GM12878 (cell line): ENCODE data around the gene TACC2. TPM values are rescaled to one million over a fixed set of nuclear protein-coding genes. Genes with fewer than 3 reads are reported as not detected.

Experiments used
- ATAC-seq: fragments of 200-7000 bp; cut with Tn5 transposase; 3 replicates; pipeline ENCODE4 v1.9.1; 2020; ENCODE audit warnings: mild to moderate bottlenecking, moderate library complexity
- BruUV-seq: library from RNA; stranded (reverse); fragments of 400-500 nt; replicated peaks from 2 replicates; lab custom pipeline; 2021; lab: Mats Ljungman, UMichigan
- CTCF ChIA-PET: fragments of 300-600 bp; sonication (Branson Sonifier 250); formaldehyde crosslinking; extraction: SDS; loops from one replicate; lab custom pipeline; 2021; ENCODE audit warnings: inconsistent platforms; lab: Yijun Ruan, JAX
- POLR2A ChIA-PET: fragments of 350-600 bp; formaldehyde crosslinking; extraction: SDS; loops from one replicate; lab custom pipeline; 2021; ENCODE audit warnings: inconsistent platforms; lab: Charles Lee
- RAD21 ChIA-PET: fragments of 300-600 bp; sonication (Branson Sonifier 250); formaldehyde crosslinking; loops from one replicate; lab custom pipeline; 2023; ENCODE audit warnings: antibody characterized with exemption; ENCODE audit not compliant: unreplicated experiment; lab: Charles Lee
- SMC1A ChIA-PET: fragments of 300-600 bp; sonication (Branson Sonifier 250); formaldehyde crosslinking; loops from one replicate; lab custom pipeline; 2023; ENCODE audit not compliant: unreplicated experiment, uncharacterized antibody; lab: Charles Lee
- DNase-seq: peaks from one replicate; pipeline ENCODE4 v3.0.0-alpha.2; 2011; ENCODE audit warnings: low read depth, low spot score
- FAIRE-seq: peaks from 3 replicates; lab custom pipeline; 2011; peaks lifted over from hg19 to GRCh38; lab: Jason Lieb, UNC
- H2AFZ ChIP-seq: 2 replicates; pipeline ENCODE4 v1.6.0; 2011; ENCODE audit warnings: low read depth, low read length, control low read depth; ENCODE audit not compliant: control insufficient read depth
- H3K27ac ChIP-seq: 2 replicates; pipeline ENCODE4 v1.5.1; 2011; ENCODE audit warnings: control low read depth; ENCODE audit not compliant: control insufficient read depth, insufficient read depth
- H3K27me3 ChIP-seq, 2 experiments: replicated peaks in 1 of 2; 2 replicates each; pipeline versions ENCODE4 v1.6.0 to v1.6.1; 2011; ENCODE audit warnings: low read length in 1 of 2; ENCODE audit not compliant: control insufficient read depth in 2 of 2, insufficient read depth in 2 of 2
- H3K36me3 ChIP-seq, 2 experiments: 2 replicates each; pipeline ENCODE4 v1.5.1; 2011; ENCODE audit warnings: low read length in 1 of 2; ENCODE audit not compliant: control insufficient read depth in 2 of 2, insufficient read depth in 2 of 2
- H3K4me1 ChIP-seq: 2 replicates; pipeline ENCODE4 v1.6.1; 2011; ENCODE audit warnings: mild to moderate bottlenecking, low read length, moderate library complexity, mixed read lengths; ENCODE audit not compliant: control insufficient read depth, insufficient read depth
- H3K4me2 ChIP-seq: 2 replicates; pipeline ENCODE4 v1.6.0; 2011; ENCODE audit warnings: control low read depth; ENCODE audit not compliant: control insufficient read depth, insufficient read depth
- H3K4me3 ChIP-seq: fragments of 200-600 bp; sonication (generic); 2 replicates; pipeline ENCODE4 v1.5.1; 2016
- H3K79me2 ChIP-seq: 2 replicates; pipeline ENCODE4 v1.6.0; 2011; ENCODE audit warnings: low read length; ENCODE audit not compliant: control insufficient read depth, insufficient read depth
- H3K9ac ChIP-seq: 2 replicates; pipeline ENCODE4 v1.8.0; 2011; ENCODE audit warnings: low read length, control low read depth, mixed read lengths; ENCODE audit not compliant: control insufficient read depth, insufficient read depth
- H3K9me3 ChIP-seq: replicated peaks from 3 replicates; pipeline ENCODE4 v1.5.1; 2011; ENCODE audit warnings: mild to moderate bottlenecking, low read length; ENCODE audit not compliant: control insufficient read depth, insufficient read depth
- H4K20me1 ChIP-seq: 2 replicates; pipeline ENCODE4 v1.6.0; 2011; ENCODE audit not compliant: control insufficient read depth, insufficient read depth
- BMI1 ChIP-seq: fragments of 450-650 bp; IDR thresholded peaks from 2 replicates; pipeline ENCODE4 v1.6.1; 2016; ENCODE audit warnings: mild to moderate bottlenecking, moderate library complexity, borderline replicate concordance
- CTCF ChIP-seq, 3 experiments: IDR thresholded peaks in 2 of 3; conservative IDR thresholded peaks in 1 of 3; 2 replicates each; pipeline ENCODE4 v1.5.1; 2011; ENCODE audit warnings: low read depth in 3 of 3, low read length in 3 of 3, mild to moderate bottlenecking in 3 of 3, control low read depth in 2 of 3, moderate library complexity in 2 of 3, inconsistent platforms in 1 of 3, mixed read lengths in 1 of 3; ENCODE audit not compliant: control insufficient read depth in 2 of 3, insufficient read depth in 1 of 3; ENCODE audit errors: extremely low read depth in 1 of 3
- HCFC1 ChIP-seq: fragments of 150-350 bp; IDR thresholded peaks from 2 replicates; pipeline ENCODE4 v1.6.1; 2014; ENCODE audit warnings: low read length
- IKZF1 ChIP-seq: fragments of 450-650 bp; conservative IDR thresholded peaks from 2 replicates; pipeline ENCODE4 v1.6.1; 2017; ENCODE audit warnings: antibody characterized with exemption, mild to moderate bottlenecking
- MEF2B ChIP-seq: fragments of 450-650 bp; IDR thresholded peaks from 2 replicates; pipeline ENCODE4 v1.6.1; 2018; ENCODE audit warnings: mild to moderate bottlenecking, moderate library complexity; ENCODE audit not compliant: partially characterized antibody, poor library complexity, severe bottlenecking
- SMARCA5 ChIP-seq: fragments of 450-650 bp; IDR thresholded peaks from 2 replicates; pipeline ENCODE4 v1.6.1; 2017; ENCODE audit warnings: mild to moderate bottlenecking
- WGBS: methylation state at CpG from one replicate; pipeline ENCODE4 v1.1.6; 2016; ENCODE audit warnings: low lambda C conversion rate; ENCODE audit not compliant: insufficient replicate concordance, insufficient coverage; ENCODE audit errors: missing lambda C conversion rate; 5-methylcytosine and 5-hydroxymethylcytosine counted together
- in situ Hi-C: fragments of 300-500 bp; cut with MboI; formaldehyde crosslinking; loops from 9 replicates; pipeline ENCODE4 v1.14.3; 2018; ENCODE audit warnings: mixed read lengths
- intact Hi-C: fragments of 100-400 bp; cut with micrococcal nuclease; formaldehyde crosslinking; loops from one replicate; pipeline ENCODE4 v1.14.2; 2022; ENCODE audit not compliant: unreplicated experiment
- polyA plus RNA-seq, 11 experiments: library from polyadenylated mRNA; depleted of rRNA in 4 of 11; unstranded in 6 of 11; stranded (reverse) in 5 of 11; fragments of >200 nt; fragmentation: Nextera tagmentation in 4 of 11; fragmentation: Illumina TruSeq in 1 of 11; extraction: Ambion mirVana in 4 of 11; extraction: Trizol in 1 of 11; gene quantifications; 1 replicate in 1 of 11; 2 replicates in 10 of 11; pipeline versions ENCODE4 v1.2.1 to v1.2.3, GENCODE V29; 2011 to 2016; ENCODE audit warnings: inconsistent platforms in 2 of 11, missing spikeins in 2 of 11, low read depth in 1 of 11
- total RNA-seq, 4 experiments: library from RNA; depleted of rRNA in 3 of 4; stranded (reverse); fragments of >200 nt in 3 of 4; fragmentation: Illumina TruSeq in 1 of 4; extraction: Trizol in 1 of 4; gene quantifications; 2 replicates each; pipeline versions ENCODE4 v1.2.1 to v1.2.3, GENCODE V29; 2013 to 2021

The TACC2 gene
- total and polyA plus RNA-seq, 10 of the 15 experiments (the other 5 are each of a cell fraction or from before 2014, with no cell fraction given) = 0.07 to 0.64 (median 0.13) TPM; not detected in 5

GRCh38 chr10:121975295-121976086 lies 13.5 kb upstream of the TACC2 start:
- no peaks in the 10 kb centered on the region for H3K27me3 ChIP-seq
- H3K27ac ChIP-seq = peak overlapping the region; percentile 89
- DNase-seq (no peak), ATAC-seq (no peak), FAIRE-seq (no peak)
- 23% methylated on average over 21 of the region's 21 CpGs for WGBS
- ChIA-PET SMC1A (interaction anchor here (0.5 kb wide), 1 partner anchor 149 kb away, joined by 3 read pairs; no protein-coding TSS in a partner anchor), POLR2A (interaction anchor here (0.6 to 1.7 kb wide), 3 partner anchors 47 to 707 kb away, joined by 3 read pairs; partner anchors contain the start of gene ATE1), CTCF (interaction anchor here (0.8 kb wide), 1 partner anchor 67 kb away, joined by 3 read pairs; no protein-coding TSS in a partner anchor), RAD21 (no interaction called here)
- H3K4me2 ChIP-seq = peak overlapping the region; percentile 80
- TF ChIP-seq CTCF (IDR thresholded peaks at IDR 0.05 in 2 of 3, conservative IDR thresholded peaks at IDR 0.05 in 1 of 3; ENCODE audit: control insufficient read depth in 2 of 3, extremely low read depth in 1 of 3, insufficient read depth in 1 of 3, low read depth in 3 of 3, low read length in 3 of 3) = 0 out of 6 replicates have a peak, but pooled peaks of 1 of the 3 experiments have one; percentile 67
- TF ChIP-seq MEF2B = peak; percentile 16
- no peak for TF ChIP-seq HCFC1
- TF ChIP-seq BMI1 = no peak
- TF ChIP-seq IKZF1 = peak; percentile 2; the same call in 1 of the 2 replicates
- no peak for TF ChIP-seq SMARCA5
- peaks cover 5% of the 10 kb centered on the region; the same call in 2 of the 3 replicates for H3K9me3 ChIP-seq
- in situ Hi-C loops = no loop called here
- BruUV-seq = no TSS peak
- peak overlapping the region; percentile 95; the same call in 1 of the 2 replicates for H3K4me3 ChIP-seq
- no peaks in the 10 kb centered on the region for H3K4me1 ChIP-seq
- H4K20me1 ChIP-seq = no peaks in the 10 kb centered on the region
- H3K79me2 ChIP-seq = peaks cover 21% of the 10 kb centered on the region
- H3K9ac ChIP-seq = peak overlapping the region; percentile 92; the same call in 1 of the 2 replicates
- peak overlapping the region; percentile 84 for H2AFZ ChIP-seq
- H3K36me3 ChIP-seq = peaks cover under 1 to 6% of the 10 kb centered on the region in 2 experiments; a peak in 2 of 4 replicates
- intact Hi-C loops = loop anchor here (2.0 kb wide), 1 partner anchor 47 kb away; the partner anchor contains the start of gene ATE1
